OCI-LY1 (cell line): ENCODE measurements around the gene SMAD3.

ENCODE experiments used
- H2AFZ ChIP-seq: fragments of 200-600 bp; sonication (generic), shearing (Covaris generic); 2 replicates; pipeline ENCODE4 v1.6.0; 2014; ENCODE audit warnings: antibody characterized with exemption, mild to moderate bottlenecking, low read length
- H3F3A ChIP-seq: fragments of 200-600 bp; sonication (generic), shearing (Covaris generic); 2 replicates; pipeline ENCODE4 v1.6.0; 2014; ENCODE audit warnings: mild to moderate bottlenecking, antibody characterized with exemption, low read length, moderate library complexity; ENCODE audit not compliant: insufficient read depth
- H3K27ac ChIP-seq: fragments of 200-600 bp; sonication (generic); 2 replicates; pipeline ENCODE4 v1.5.1; 2014; ENCODE audit warnings: low read length, mixed run types, mild to moderate bottlenecking, low read depth; ENCODE audit not compliant: poor library complexity, severe bottlenecking
- H3K27me3 ChIP-seq: fragments of 200-600 bp; sonication (generic); 2 replicates; pipeline ENCODE4 v1.6.0; 2014; ENCODE audit warnings: antibody characterized with exemption, mild to moderate bottlenecking, low read length, moderate library complexity; ENCODE audit not compliant: insufficient read depth
- H3K36me3 ChIP-seq: fragments of 200-600 bp; sonication (generic); 2 replicates; pipeline ENCODE4 v1.6.1; 2014; ENCODE audit warnings: mild to moderate bottlenecking, antibody characterized with exemption, low read length, moderate library complexity, mixed read lengths; ENCODE audit not compliant: insufficient read depth
- H3K4me1 ChIP-seq: fragments of 200-600 bp; sonication (generic); 2 replicates; pipeline ENCODE4 v1.5.1; 2014; ENCODE audit warnings: mild to moderate bottlenecking, low read length, moderate library complexity; ENCODE audit not compliant: insufficient read depth, severe bottlenecking
- H3K4me2 ChIP-seq: fragments of 200-600 bp; sonication (generic), shearing (Covaris generic); 2 replicates; pipeline ENCODE4 v1.6.1; 2014; ENCODE audit warnings: low read length
- H3K4me3 ChIP-seq: fragments of 200-600 bp; sonication (generic); 2 replicates; pipeline ENCODE4 v1.5.1; 2014; ENCODE audit warnings: low read length, low read depth, mild to moderate bottlenecking, mixed read lengths; ENCODE audit not compliant: poor library complexity, severe bottlenecking
- H3K79me2 ChIP-seq: fragments of 200-600 bp; shearing (Covaris generic); 2 replicates; pipeline ENCODE4 v1.6.1; 2016; ENCODE audit warnings: mixed run types, low read length, mixed read lengths; ENCODE audit not compliant: insufficient read depth
- H3K9ac ChIP-seq: fragments of 200-600 bp; sonication (generic), shearing (Covaris generic); 2 replicates; pipeline ENCODE4 v1.6.1; 2014; ENCODE audit warnings: mild to moderate bottlenecking, low read length, mixed read lengths
- H3K9me2 ChIP-seq: fragments of 200-600 bp; sonication (generic), shearing (Covaris generic); 2 replicates; pipeline ENCODE4 v1.6.1; 2014; ENCODE audit warnings: low read depth, mild to moderate bottlenecking, low read length, mixed read lengths
- H3K9me3 ChIP-seq: fragments of 200-600 bp; shearing (Covaris generic); 2 replicates; pipeline ENCODE4 v1.6.1; 2014; ENCODE audit warnings: low read length, mixed read lengths
- H4K20me1 ChIP-seq: fragments of 200-600 bp; sonication (generic), shearing (Covaris generic); 2 replicates; pipeline ENCODE4 v1.6.0; 2016; ENCODE audit warnings: mild to moderate bottlenecking, low read length; ENCODE audit not compliant: insufficient read depth
- EZH2 ChIP-seq: fragments of 200-600 bp; sonication (generic), shearing (Covaris generic); IDR thresholded peaks from 2 replicates; pipeline ENCODE4 v1.8.0; 2017; ENCODE audit warnings: borderline replicate concordance, mixed run types, mild to moderate bottlenecking, antibody characterized with exemption, low read length, moderate library complexity, mixed read lengths
- TF ChIP-seq, protein P1 (sequence below): fragments of 200-600 bp; sonication (generic), shearing (Covaris generic); IDR thresholded peaks from 2 replicates; pipeline ENCODE4 v1.5.1; 2017; ENCODE audit warnings: mild to moderate bottlenecking, antibody characterized with exemption, low read length, moderate library complexity, mixed read lengths

SMAD3 gene

GRCh38 chr15:67176195-67176971, 111.0 kb downstream of the SMAD3 start:
- Histone ChIP-seq H3K4me1 (peaks cover 7% of the 10 kb centered on the region), H3K36me3 (peaks cover 67% of the 10 kb centered on the region), H2AFZ (no peak overlapping the region), H3K9me2 (no peaks in the 10 kb centered on the region), H3K4me3 (no peak overlapping the region), H4K20me1 (no peaks in the 10 kb centered on the region), H3F3A (no peaks in the 10 kb centered on the region), H3K27me3 (no peaks in the 10 kb centered on the region), H3K27ac (no peak overlapping the region), H3K4me2 (no peak overlapping the region), H3K9me3 (no peaks in the 10 kb centered on the region), H3K9ac (no peak overlapping the region), H3K79me2 (no peaks in the 10 kb centered on the region)
- no peak for TF ChIP-seq EZH2
- TF ChIP-seq, protein P1, sequence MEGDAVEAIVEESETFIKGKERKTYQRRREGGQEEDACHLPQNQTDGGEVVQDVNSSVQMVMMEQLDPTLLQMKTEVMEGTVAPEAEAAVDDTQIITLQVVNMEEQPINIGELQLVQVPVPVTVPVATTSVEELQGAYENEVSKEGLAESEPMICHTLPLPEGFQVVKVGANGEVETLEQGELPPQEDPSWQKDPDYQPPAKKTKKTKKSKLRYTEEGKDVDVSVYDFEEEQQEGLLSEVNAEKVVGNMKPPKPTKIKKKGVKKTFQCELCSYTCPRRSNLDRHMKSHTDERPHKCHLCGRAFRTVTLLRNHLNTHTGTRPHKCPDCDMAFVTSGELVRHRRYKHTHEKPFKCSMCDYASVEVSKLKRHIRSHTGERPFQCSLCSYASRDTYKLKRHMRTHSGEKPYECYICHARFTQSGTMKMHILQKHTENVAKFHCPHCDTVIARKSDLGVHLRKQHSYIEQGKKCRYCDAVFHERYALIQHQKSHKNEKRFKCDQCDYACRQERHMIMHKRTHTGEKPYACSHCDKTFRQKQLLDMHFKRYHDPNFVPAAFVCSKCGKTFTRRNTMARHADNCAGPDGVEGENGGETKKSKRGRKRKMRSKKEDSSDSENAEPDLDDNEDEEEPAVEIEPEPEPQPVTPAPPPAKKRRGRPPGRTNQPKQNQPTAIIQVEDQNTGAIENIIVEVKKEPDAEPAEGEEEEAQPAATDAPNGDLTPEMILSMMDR, result no peak

- H2AFZ ChIP-seq, result no peak overlapping the region
- H4K20me1 ChIP-seq, result no peaks in the 10 kb centered on the region
- no peak overlapping the region for H3K4me2 ChIP-seq
- no peaks in the 10 kb centered on the region for H3K27me3 ChIP-seq
- H3K27ac ChIP-seq, result no peak overlapping the region
- H3K79me2 ChIP-seq, result no peaks in the 10 kb centered on the region
- peaks cover 7% of the 10 kb centered on the region for H3K4me1 ChIP-seq
- H3K9me2 ChIP-seq, result no peaks in the 10 kb centered on the region
- H3K4me3 ChIP-seq, result no peak overlapping the region
- H3K9ac ChIP-seq, result no peak overlapping the region
- no peaks in the 10 kb centered on the region for H3K9me3 ChIP-seq
- TF ChIP-seq EZH2, result no peak
- TF ChIP-seq, protein P1, result no peak
- peaks cover 63% of the 10 kb centered on the region for H3K36me3 ChIP-seq
- no peaks in the 10 kb centered on the region for H3F3A ChIP-seq
These were observed 112.3 kb downstream of the SMAD3 start for GRCh38 chr15:67177752-67178151.

DNA sequence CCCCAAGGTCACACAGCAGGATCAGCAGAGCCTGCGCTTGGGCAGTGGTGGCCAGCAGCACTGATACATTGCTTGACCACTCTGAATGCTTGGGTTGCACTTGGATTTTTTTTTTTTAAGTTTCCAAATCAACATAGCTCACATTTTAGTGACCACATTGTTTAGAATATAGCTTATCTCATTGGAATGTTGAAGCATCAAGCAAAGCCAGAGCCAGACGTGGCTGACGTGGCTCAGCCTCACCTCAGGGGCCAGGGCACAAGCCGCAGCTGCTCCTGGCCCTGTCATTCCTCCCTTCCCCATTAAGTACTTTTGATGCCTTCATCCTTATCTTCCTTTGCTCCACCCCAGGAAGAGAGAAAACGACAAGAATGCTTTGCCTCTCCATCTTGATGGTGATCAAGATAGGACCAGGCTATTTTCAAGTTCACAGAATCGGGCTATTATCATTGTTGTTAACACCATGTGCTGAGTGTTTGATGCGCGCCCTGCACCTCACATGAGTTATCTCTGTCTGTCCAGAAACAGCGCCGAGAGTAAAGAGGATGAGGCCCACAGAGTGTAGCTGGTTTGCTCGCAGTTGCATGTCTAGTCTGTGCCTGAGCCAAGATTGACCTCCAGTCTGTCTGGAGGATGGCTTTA, 113.3 kb downstream of the SMAD3 start:
- no peak overlapping the region for H3K9ac ChIP-seq
- H2AFZ ChIP-seq, result no peak overlapping the region
- no peaks in the 10 kb centered on the region for H3K27me3 ChIP-seq
- H3K9me3 ChIP-seq, result no peaks in the 10 kb centered on the region
- H3F3A ChIP-seq, result no peaks in the 10 kb centered on the region
- no peaks in the 10 kb centered on the region for H4K20me1 ChIP-seq
- TF ChIP-seq, protein P1, result no peak
- TF ChIP-seq EZH2, result no peak
- peaks cover 67% of the 10 kb centered on the region for H3K36me3 ChIP-seq
- H3K9me2 ChIP-seq, result no peaks in the 10 kb centered on the region
- H3K4me2 ChIP-seq, result no peak overlapping the region
- H3K79me2 ChIP-seq, result no peaks in the 10 kb centered on the region
- H3K4me3 ChIP-seq, result no peak overlapping the region
- peaks cover 7% of the 10 kb centered on the region for H3K4me1 ChIP-seq
- H3K27ac ChIP-seq, result no peak overlapping the region
